Esophagus muscularis mucosa (tissue), 3 donors: ENCODE results near the gene C3orf22.

Experiments
- POLR2A ChIP-seq: fragments of 450-650 bp; IDR thresholded peaks from one replicate; pipeline ENCODE4 v1.6.1; 2017; ENCODE audit warnings: antibody characterized with exemption, moderate library complexity, mild to moderate bottlenecking, low read depth
- TF ChIP-seq, protein P1 (sequence below), 3 experiments: fragments of 200-600 bp in 2 of 3; fragments of 450-650 bp in 1 of 3; sonication (generic) in 2 of 3; IDR thresholded peaks; one replicate each; pipeline ENCODE4 v1.5.1; 2017 to 2019; ENCODE audit warnings: antibody characterized with exemption in 3 of 3, mild to moderate bottlenecking in 2 of 3, moderate library complexity in 1 of 3

DNA sequence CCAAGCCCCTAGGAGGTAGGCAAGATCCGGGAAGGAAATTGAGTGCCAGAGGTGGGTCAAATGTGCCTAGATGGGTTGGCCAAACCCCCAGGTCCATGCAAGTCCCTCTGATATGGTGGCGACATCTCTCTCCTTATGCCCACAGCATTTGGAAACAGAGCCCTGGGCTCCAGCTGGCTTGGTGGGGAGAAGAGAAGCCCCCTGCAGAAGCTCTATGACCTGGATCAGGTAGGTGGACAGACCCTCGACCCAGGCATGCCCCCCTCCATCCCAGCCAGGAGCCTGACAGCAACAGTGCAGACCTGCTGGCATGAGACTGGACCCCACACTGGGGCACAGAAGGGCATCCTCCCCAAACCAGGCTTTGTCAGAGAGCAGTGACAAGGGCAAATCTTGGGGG is 22.6 kb downstream of the C3orf22 start:
- TF ChIP-seq, protein P1, sequence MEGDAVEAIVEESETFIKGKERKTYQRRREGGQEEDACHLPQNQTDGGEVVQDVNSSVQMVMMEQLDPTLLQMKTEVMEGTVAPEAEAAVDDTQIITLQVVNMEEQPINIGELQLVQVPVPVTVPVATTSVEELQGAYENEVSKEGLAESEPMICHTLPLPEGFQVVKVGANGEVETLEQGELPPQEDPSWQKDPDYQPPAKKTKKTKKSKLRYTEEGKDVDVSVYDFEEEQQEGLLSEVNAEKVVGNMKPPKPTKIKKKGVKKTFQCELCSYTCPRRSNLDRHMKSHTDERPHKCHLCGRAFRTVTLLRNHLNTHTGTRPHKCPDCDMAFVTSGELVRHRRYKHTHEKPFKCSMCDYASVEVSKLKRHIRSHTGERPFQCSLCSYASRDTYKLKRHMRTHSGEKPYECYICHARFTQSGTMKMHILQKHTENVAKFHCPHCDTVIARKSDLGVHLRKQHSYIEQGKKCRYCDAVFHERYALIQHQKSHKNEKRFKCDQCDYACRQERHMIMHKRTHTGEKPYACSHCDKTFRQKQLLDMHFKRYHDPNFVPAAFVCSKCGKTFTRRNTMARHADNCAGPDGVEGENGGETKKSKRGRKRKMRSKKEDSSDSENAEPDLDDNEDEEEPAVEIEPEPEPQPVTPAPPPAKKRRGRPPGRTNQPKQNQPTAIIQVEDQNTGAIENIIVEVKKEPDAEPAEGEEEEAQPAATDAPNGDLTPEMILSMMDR (IDR thresholded peaks at IDR 0.05): no peak
- no peak for TF ChIP-seq POLR2A
